Central memory CD8-positive, alpha-beta T cell (primary cell): Measurements from ENCODE around the gene TMEM123.
"Not testable (repeated sequence)": the region's sequence is repeated elsewhere in the genome, so short reads cannot be mapped to it uniquely, and the experiment has no call there.

Source experiments
- ATAC-seq: fragments of 150-1000 bp; cut with Tn5 transposase; replicated peaks from 2 replicates; pipeline ENCODE4 v1.10.0; 2022; ENCODE audit warnings: mild to moderate bottlenecking, moderate FRiP score, moderate number of reproducible peaks; ENCODE audit not compliant: poor library complexity, severe bottlenecking; ENCODE audit errors: extremely low read depth
- DNase-seq, 2 donors: peaks; one replicate each; pipeline ENCODE4 v3.0.0; 2021; ENCODE audit warnings: low spot score in 2 of 2
- H3K27ac Mint-ChIP-seq: one replicate; pipeline ENCODE4 v1.8.0; 2022; ENCODE audit warnings: low read depth, mild to moderate bottlenecking, moderate library complexity, mixed read lengths
- H3K27me3 Mint-ChIP-seq: one replicate; pipeline ENCODE4 v1.8.0; 2022; ENCODE audit warnings: mixed read lengths
- H3K36me3 Mint-ChIP-seq: one replicate; pipeline ENCODE4 v1.8.0; 2022; ENCODE audit warnings: mild to moderate bottlenecking, moderate library complexity, mixed read lengths; ENCODE audit not compliant: insufficient read depth
- H3K4me1 Mint-ChIP-seq: one replicate; pipeline ENCODE4 v1.8.0; 2022; ENCODE audit warnings: mixed read lengths
- H3K4me3 Mint-ChIP-seq: one replicate; pipeline ENCODE4 v1.8.0; 2022; ENCODE audit warnings: mild to moderate bottlenecking, moderate library complexity, mixed read lengths
- H3K9me3 Mint-ChIP-seq: one replicate; pipeline ENCODE4 v1.8.0; 2022; ENCODE audit warnings: mixed read lengths

The TMEM123 gene

DNA sequence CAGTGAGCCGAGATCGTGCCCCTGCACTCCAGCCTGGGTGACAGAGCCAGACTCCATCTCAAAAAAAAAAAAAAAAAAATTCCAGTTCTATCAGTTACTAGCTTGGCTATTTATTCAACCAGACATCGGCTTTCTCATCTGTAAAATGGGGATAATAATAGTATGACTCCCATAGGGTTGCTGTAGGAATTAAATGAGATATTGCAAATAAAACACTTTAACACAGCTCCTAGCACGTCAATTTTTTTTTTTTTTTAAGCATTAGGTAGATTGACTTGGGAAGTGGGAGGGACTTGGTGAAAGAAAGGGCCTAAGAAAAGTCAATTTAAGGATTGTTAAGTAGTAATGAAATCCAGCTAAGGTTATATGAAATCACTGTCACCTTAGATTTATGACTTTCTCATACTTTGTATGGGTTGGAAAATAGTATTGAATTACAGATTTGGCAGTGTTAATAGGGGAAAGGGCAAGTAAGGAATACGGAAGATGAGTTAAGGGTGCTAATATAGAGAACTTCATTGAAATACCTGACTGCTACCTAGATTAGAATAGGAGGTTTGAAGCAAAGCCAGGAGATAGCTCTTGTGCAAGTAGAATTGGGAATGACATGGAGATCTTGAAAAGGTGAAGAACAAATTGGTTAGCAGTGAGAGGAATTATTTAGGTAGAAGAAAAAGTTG lies 76.7 kb downstream of the TMEM123 start:
- Mint-ChIP-seq H3K27ac (no peak overlapping the region), H3K27me3 (no peaks in the 10 kb centered on the region), H3K36me3 (peaks cover 42% of the 10 kb centered on the region), H3K4me3 (no peak overlapping the region), H3K9me3 (no peaks in the 10 kb centered on the region), H3K4me1 (peaks cover 14% of the 10 kb centered on the region)
- no peak for DNase-seq
- ATAC-seq = no peak

DNA sequence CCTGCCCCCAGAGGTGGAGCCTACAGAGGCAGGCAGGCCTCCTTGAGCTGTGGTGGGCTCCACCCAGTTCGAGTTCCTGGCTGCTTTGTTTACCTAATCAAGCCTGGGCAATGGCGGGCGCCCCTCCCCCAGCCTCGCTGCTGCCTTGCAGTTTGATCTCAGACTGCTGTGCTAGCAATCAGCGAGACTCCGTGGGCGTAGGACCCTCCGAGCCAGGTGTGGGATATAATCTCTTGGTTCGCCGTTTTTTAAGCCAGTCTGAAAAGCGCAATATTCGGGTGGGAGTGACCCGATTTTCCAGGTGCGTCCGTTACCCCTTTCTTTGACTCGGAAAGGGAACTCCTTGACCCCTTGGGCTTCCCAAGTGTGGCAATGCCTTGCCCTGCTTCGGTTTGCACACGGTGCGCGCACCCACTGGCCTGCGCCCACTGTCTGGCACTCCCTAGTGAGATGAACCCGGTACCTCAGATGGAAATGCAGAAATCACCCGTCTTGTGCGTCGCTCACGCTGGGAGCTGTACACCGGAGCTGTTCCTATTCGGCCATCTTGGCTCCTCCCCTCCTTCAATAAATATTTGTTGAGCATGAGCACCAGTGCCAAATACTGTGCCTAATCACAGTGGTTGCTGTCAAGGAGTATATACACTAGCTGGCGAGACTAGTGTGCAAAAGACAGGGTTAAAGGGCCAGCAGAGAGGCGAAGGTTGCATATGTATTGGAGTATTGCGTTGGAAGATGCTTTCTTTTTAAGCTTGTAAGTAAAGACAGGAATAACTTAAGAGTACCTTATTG lies 77.7 kb downstream of the TMEM123 start:
- not testable (repeated sequence) for H3K9me3 Mint-ChIP-seq, DNase-seq, H3K4me3 Mint-ChIP-seq, H3K27me3 Mint-ChIP-seq, ATAC-seq
- Mint-ChIP-seq H3K27ac (peak overlapping the region; percentile 16), H3K36me3 (peaks cover 34% of the 10 kb centered on the region), H3K4me1 (peaks cover 14% of the 10 kb centered on the region)

GRCh38 chr11:102368472-102368871 lies 84.1 kb downstream of the TMEM123 start:
- Mint-ChIP-seq H3K27me3 (no peaks in the 10 kb centered on the region), H3K4me3 (no peak overlapping the region), H3K9me3 (no peaks in the 10 kb centered on the region), H3K36me3 (peaks cover 35% of the 10 kb centered on the region), H3K4me1 (peaks cover 23% of the 10 kb centered on the region), H3K27ac (no peak overlapping the region)
- ATAC-seq = no peak
- DNase-seq = no peak

GRCh38 chr11:102367364-102367763 lies 85.2 kb downstream of the TMEM123 start:
- Mint-ChIP-seq H3K4me3 (no peak overlapping the region), H3K27me3 (no peaks in the 10 kb centered on the region), H3K9me3 (no peaks in the 10 kb centered on the region), H3K27ac (peak overlapping the region; percentile 69), H3K36me3 (peaks cover 42% of the 10 kb centered on the region), H3K4me1 (peaks cover 22% of the 10 kb centered on the region)
- ATAC-seq = no peak
- DNase-seq = no peak

DNA sequence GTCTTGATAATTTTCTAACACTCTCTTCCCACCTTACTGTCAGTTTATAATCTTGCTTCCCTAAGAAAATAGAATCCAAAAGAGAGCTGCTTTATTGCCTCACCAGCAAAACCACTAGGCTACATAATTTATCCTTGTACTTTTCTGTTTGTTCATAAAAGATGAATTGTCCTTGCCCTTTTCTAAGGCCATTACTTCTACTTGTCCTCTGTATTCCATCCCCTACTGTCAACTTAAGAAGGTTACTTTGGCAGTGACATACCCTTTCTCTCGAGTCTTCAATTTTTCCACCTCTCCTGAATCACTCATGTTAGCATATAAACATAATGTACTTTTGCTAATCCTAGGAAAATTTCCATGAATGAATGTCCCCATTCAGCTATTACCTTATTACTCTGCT lies 87.6 kb downstream of the TMEM123 start:
- H3K4me1 Mint-ChIP-seq = peaks cover 35% of the 10 kb centered on the region

DNA sequence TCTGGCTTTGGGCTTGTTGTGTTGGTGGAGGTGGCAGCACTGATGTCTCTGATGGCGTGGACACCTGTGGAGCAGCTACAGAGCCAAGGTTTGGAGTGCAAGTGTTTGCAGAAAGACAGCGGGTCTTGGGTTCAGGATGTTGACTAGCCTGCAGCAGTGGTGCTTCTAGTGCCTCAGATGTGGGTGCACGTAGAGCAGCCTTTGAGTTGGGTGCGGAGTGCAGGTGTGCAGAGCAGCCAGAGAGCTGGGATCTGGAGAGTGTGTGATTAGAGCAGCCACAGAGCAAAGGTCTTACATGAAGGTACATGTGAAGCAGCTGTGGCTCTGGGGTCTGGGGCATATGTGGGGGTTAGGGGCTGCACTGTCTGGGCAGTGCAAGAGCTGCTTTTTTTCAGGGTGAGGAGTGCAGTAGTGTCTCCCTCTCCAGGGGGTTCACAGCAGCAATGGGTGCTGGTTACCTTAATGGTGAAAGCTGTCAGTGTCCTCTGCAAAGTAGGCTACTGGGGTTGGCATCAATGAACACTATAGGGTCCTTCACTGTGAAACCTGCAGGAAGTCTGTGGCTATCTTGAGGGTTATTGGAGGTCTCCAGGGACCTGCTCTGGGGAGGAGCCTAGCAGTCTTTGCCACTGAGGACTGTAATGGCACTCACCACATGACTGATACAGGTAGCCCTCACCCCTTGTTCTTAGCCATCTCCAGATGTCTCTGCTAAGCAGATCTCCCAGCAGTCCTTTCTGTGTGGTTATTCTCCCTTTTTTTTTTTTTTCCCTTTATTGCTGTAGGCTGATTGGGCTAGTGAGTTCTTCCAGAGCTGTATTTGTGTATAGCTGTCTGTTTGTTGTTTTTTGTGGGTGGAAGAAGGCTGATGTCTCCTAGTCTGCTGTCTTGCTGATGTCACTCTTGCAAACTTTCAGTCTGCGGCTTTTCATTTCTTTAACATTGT lies 91.2 kb downstream of the TMEM123 start:
- DNase-seq (peak; percentile 16 to 26), ATAC-seq (peak; percentile 80)
- H3K9me3 Mint-ChIP-seq = no peaks in the 10 kb centered on the region
- no peaks in the 10 kb centered on the region for H3K27me3 Mint-ChIP-seq
- H3K4me1 Mint-ChIP-seq = peaks cover 38% of the 10 kb centered on the region
- H3K27ac Mint-ChIP-seq = peak overlapping the region; percentile 91
- H3K4me3 Mint-ChIP-seq = peak overlapping the region; percentile 67
- peaks cover 41% of the 10 kb centered on the region for H3K36me3 Mint-ChIP-seq

More for the DNA sequence above, 87.6 kb downstream of the TMEM123 start:
- H3K9me3 Mint-ChIP-seq = no peaks in the 10 kb centered on the region
- no peaks in the 10 kb centered on the region for H3K27me3 Mint-ChIP-seq
- no peak overlapping the region for H3K4me3 Mint-ChIP-seq
- no peak overlapping the region for H3K27ac Mint-ChIP-seq
- ATAC-seq (no peak), DNase-seq (no peak)
- H3K36me3 Mint-ChIP-seq = peaks cover 48% of the 10 kb centered on the region

GRCh38 chr11:102360681-102361080 lies 91.9 kb downstream of the TMEM123 start:
- Mint-ChIP-seq H3K9me3 (no peaks in the 10 kb centered on the region), H3K4me3 (peak overlapping the region; percentile 67), H3K36me3 (peaks cover 41% of the 10 kb centered on the region), H3K4me1 (peaks cover 39% of the 10 kb centered on the region), H3K27me3 (no peaks in the 10 kb centered on the region), H3K27ac (peak overlapping the region; percentile 91)
- DNase-seq = no peak
- peak; percentile 46 for ATAC-seq

DNA sequence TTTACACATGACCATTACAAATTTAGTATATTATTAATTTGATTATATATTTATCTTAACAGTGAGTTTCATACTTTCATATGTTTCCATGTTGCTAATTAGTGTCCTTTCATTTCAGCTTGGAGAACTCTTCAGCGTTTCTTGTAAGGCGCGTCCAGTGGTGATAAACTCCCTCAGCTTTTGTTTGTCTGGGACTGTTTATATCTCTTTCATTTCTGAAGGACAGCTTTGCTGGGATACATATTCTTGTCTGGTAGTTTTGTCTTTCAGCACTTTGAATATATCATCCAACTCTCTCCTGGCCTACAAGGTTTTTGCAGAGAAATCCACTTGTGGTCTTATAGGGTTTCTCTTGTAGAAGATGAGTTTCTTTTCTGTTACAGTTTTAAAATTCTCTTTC lies 93.2 kb downstream of the TMEM123 start:
- no peaks in the 10 kb centered on the region for H3K27me3 Mint-ChIP-seq
- no peak for ATAC-seq
- peaks cover 32% of the 10 kb centered on the region for H3K36me3 Mint-ChIP-seq
- peaks cover 47% of the 10 kb centered on the region for H3K4me1 Mint-ChIP-seq
- H3K4me3 Mint-ChIP-seq = no peak overlapping the region
- DNase-seq = no peak
- H3K27ac Mint-ChIP-seq = no peak overlapping the region
- H3K9me3 Mint-ChIP-seq = no peaks in the 10 kb centered on the region

DNA sequence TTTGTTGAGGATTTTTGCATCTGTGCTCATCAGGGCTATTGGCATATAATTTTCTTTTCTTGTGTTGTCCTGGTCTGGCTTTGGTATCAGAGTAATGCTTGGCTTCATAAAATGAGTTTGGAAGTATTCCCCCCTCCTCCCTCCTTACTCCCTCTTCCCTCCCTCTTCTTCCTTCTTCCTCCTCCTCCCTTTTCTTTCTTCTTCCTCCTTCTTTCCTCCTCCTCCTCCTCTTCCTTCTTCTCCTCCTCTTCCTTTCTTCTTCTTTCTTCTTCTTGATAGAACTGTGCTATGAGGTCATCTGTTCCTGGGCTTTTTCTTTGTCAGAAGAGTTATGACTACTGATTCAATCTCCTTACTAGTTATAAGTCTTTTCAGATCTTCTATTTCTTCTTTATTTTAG lies 95.4 kb downstream of the TMEM123 start:
- Mint-ChIP-seq H3K36me3 (peaks cover 33% of the 10 kb centered on the region), H3K4me1 (peaks cover 47% of the 10 kb centered on the region), H3K27ac (no peak overlapping the region), H3K9me3 (no peaks in the 10 kb centered on the region), H3K4me3 (no peak overlapping the region), H3K27me3 (no peaks in the 10 kb centered on the region)
- ATAC-seq (no peak), DNase-seq (no peak)

DNA sequence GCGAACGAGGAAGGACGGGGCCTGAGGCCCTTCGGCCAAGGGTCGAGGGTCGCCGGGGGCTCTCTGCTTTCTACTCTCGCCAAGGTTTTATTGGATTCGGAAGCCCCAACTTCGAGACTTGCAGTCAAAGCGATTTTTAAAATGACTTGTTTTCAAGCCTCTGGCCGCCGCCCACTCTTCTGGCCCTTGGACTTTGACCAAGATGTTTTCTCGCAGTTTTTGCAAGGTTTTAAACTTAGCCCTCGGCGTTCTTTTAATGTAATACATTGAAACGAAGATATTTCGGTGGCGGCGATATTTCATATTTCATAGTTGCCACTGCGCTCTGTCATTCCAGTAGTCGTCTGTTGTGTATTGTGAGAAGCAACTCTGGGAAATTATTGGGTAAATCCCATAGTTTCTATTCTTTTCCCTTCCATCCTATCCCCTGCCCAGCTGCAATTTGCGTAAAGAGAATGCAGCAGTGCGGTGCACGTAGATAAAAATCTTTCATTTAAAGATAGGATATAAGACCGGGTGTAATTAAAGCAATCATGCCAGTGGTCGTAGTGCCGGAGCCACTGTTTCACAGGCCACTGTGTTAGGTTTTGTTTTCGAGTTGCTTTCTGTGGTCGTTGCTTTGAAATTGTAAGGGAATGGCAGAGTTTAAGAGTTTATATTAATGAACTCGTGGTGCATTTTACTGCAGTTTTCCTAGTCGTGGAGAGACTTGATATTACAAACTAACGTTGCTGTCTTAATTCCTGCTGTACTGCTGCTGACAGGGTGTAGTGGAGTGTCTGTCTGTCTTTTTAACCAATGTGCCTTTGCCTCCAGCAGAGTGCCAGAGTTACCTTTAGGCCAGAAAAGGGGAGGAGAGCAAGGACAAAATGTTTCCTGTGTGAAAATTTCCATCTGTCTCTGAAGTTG lies 104.8 kb downstream of the TMEM123 start:
- DNase-seq (no peak), ATAC-seq (no peak)
- Mint-ChIP-seq H3K27ac (peak overlapping the region; percentile 99), H3K9me3 (no peaks in the 10 kb centered on the region), H3K27me3 (no peaks in the 10 kb centered on the region), H3K36me3 (peaks cover 43% of the 10 kb centered on the region), H3K4me1 (peaks cover 42% of the 10 kb centered on the region), H3K4me3 (peak overlapping the region; percentile 97)

DNA sequence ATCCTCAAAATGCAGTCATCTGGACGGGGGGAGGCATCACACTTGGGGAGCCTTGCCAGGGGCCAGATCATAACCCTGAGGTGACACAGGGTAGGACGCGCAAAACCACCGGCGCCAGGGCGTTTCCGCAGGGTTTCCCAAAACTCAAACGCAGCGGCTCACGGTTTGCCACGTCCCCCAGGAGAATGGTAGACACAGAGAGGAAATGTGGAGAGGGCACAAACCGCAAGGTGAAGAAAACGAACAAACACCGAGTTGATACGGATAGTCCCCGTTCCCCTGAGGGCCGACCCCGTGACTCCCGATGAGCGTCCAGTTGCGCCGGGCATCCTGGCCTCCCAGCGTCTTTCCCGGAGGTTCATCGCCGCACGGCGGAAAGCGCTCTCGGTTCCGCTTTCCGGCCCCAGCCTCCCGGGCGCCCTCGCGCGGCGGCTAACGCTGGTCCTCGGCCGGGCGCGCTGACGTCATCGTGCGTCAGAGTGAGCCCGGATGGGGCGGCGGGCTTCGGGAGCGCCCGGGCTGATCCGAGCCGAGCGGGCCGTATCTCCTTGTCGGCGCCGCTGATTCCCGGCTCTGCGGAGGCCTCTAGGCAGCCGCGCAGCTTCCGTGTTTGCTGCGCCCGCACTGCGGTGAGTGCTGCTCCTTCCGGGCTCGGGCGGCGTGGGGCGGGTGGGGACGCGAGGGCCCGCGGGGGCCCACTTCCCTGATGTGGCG lies 105.7 kb downstream of the TMEM123 start, which contains the start of gene BIRC2:
TSS of gene BIRC2 (plus strand) at position 467 of the 714 bp plus-strand sequence. CDS start 2,641 bp downstream, outside the sequence.
- ATAC-seq = peak; percentile 87

More for the DNA sequence above, 105.7 kb downstream of the TMEM123 start, which contains the start of gene BIRC2:
- H3K9me3 Mint-ChIP-seq = no peaks in the 10 kb centered on the region
- peak within 1 kb of the TSS; percentile 99 for H3K27ac Mint-ChIP-seq
- H3K27me3 Mint-ChIP-seq = no peaks in the 10 kb centered on the region
- H3K4me3 Mint-ChIP-seq = peak within 1 kb of the TSS; percentile 97
- peak; percentile 91 to 92 for DNase-seq
- peaks cover 39% of the 10 kb centered on the region for H3K36me3 Mint-ChIP-seq
- peaks cover 44% of the 10 kb centered on the region for H3K4me1 Mint-ChIP-seq
